SHP77 treated with DMSO at 0.1 percent for 48 hours (cell line): ENCODE results near the gene DTL.

Experiments
- DNase-seq: peaks from one replicate; lab custom pipeline; 2025; lab: John Stamatoyannopoulos, UW

Gene DTL

GRCh38 chr1:212132025-212132424 is 96.5 kb downstream of the DTL start:
- DNase-seq: no peak

- no peak for DNase-seq
Measured at GRCh38 chr1:212133319-212133718, 97.8 kb downstream of the DTL start.

- no peak for DNase-seq
Measured at GRCh38 chr1:212135166-212135565, 99.6 kb downstream of the DTL start.

- DNase-seq: no peak
Measured at GRCh38 chr1:212137854-212138253, 102.3 kb downstream of the DTL start.

- DNase-seq: no peak
Measured at GRCh38 chr1:212138457-212138856, 102.9 kb downstream of the DTL start.

- no peak for DNase-seq
Measured at GRCh38 chr1:212139526-212140135, 104.1 kb downstream of the DTL start.

GRCh38 chr1:212141404-212141803 is 105.9 kb downstream of the DTL start:
- no peak for DNase-seq

- no peak for DNase-seq
Measured at GRCh38 chr1:212142883-212143530, 107.5 kb downstream of the DTL start.

GRCh38 chr1:212147581-212148033 is 112.1 kb downstream of the DTL start:
- DNase-seq: no peak

- no peak for DNase-seq
Measured at GRCh38 chr1:212149566-212149965, 114.0 kb downstream of the DTL start.

- no peak for DNase-seq
Measured at GRCh38 chr1:212152308-212152693, 116.8 kb downstream of the DTL start.

- DNase-seq: no peak
Measured at GRCh38 chr1:212152869-212153268, 117.3 kb downstream of the DTL start.

- no peak for DNase-seq
Measured at GRCh38 chr1:212153635-212154034, 118.1 kb downstream of the DTL start.
